Parathyroid adenoma (tissue), 2 donors: ENCODE results near the gene FAM227A.

Experiments used
- H2AFZ ChIP-seq: fragments of 300-600 bp; sonication (generic); one replicate; pipeline ENCODE4 v1.7.0; 2017; ENCODE audit warnings: antibody characterized with exemption, mild to moderate bottlenecking
- H3K27ac ChIP-seq: fragments of 300-600 bp; sonication (generic); one replicate; pipeline ENCODE4 v1.7.0; 2017
- H3K27me3 ChIP-seq: fragments of 300-600 bp; sonication (generic); one replicate; pipeline ENCODE4 v1.7.0; 2017; ENCODE audit warnings: low read length; ENCODE audit not compliant: control insufficient read depth, insufficient read depth
- H3K36me3 ChIP-seq: fragments of 300-600 bp; sonication (generic); one replicate; pipeline ENCODE4 v1.7.0; 2017; ENCODE audit warnings: low read length; ENCODE audit not compliant: control insufficient read depth, insufficient read depth
- H3K4me1 ChIP-seq: fragments of 300-600 bp; sonication (generic); one replicate; pipeline ENCODE4 v1.7.0; 2017; ENCODE audit warnings: control low read depth
- H3K4me2 ChIP-seq: fragments of 300-600 bp; sonication (generic); one replicate; pipeline ENCODE4 v1.7.0; 2017; ENCODE audit warnings: low read length
- H3K4me3 ChIP-seq: fragments of 300-600 bp; sonication (generic); one replicate; pipeline ENCODE4 v1.7.0; 2017; ENCODE audit warnings: low read depth, low read length
- H3K79me2 ChIP-seq: fragments of 300-600 bp; sonication (generic); one replicate; pipeline ENCODE4 v1.7.0; 2017; ENCODE audit warnings: control low read depth
- H3K9ac ChIP-seq: fragments of 300-600 bp; sonication (generic); one replicate; pipeline ENCODE4 v1.7.0; 2017; ENCODE audit warnings: mild to moderate bottlenecking
- H3K9me3 ChIP-seq: fragments of 300-600 bp; sonication (generic); one replicate; pipeline ENCODE4 v1.7.0; 2017; ENCODE audit warnings: low read length; ENCODE audit not compliant: control insufficient read depth
- TF ChIP-seq, protein P1 (sequence below): fragments of 300-600 bp; sonication (generic); IDR thresholded peaks from one replicate; pipeline ENCODE4 v1.7.0; 2017; ENCODE audit warnings: antibody characterized with exemption, mild to moderate bottlenecking
- donor health status: primary hyperparathyroidism.

FAM227A gene

DNA sequence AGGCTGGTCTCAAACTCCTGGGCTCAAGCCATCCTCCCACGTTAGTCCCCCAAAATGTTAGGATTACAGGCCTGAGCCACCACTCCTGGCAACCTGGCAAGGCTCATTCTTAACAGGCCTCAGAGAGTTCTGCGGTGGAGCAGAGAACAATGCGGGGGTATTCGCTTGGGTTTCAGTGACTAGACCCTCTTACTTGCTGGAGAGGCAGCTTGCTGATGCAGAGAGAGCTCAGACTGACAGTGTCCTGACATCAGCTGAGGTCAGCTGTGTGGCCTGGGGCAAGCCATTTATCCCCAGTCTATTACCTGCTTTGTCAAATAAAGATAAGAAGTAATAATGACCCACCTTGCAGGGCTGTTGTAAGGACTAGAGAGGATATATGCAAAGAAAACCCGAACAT is 46.0 kb downstream of the FAM227A start:
- no peak overlapping the region for H3K4me2 ChIP-seq
- no peaks in the 10 kb centered on the region for H3K9me3 ChIP-seq
- no peaks in the 10 kb centered on the region for H3K79me2 ChIP-seq
- no peak overlapping the region for H3K4me3 ChIP-seq
- no peak overlapping the region for H3K9ac ChIP-seq
- H3K27ac ChIP-seq = no peak overlapping the region
- H2AFZ ChIP-seq = no peak overlapping the region
- H3K36me3 ChIP-seq = no peaks in the 10 kb centered on the region
- H3K4me1 ChIP-seq = no peaks in the 10 kb centered on the region
- no peaks in the 10 kb centered on the region for H3K27me3 ChIP-seq
- TF ChIP-seq, protein P1, sequence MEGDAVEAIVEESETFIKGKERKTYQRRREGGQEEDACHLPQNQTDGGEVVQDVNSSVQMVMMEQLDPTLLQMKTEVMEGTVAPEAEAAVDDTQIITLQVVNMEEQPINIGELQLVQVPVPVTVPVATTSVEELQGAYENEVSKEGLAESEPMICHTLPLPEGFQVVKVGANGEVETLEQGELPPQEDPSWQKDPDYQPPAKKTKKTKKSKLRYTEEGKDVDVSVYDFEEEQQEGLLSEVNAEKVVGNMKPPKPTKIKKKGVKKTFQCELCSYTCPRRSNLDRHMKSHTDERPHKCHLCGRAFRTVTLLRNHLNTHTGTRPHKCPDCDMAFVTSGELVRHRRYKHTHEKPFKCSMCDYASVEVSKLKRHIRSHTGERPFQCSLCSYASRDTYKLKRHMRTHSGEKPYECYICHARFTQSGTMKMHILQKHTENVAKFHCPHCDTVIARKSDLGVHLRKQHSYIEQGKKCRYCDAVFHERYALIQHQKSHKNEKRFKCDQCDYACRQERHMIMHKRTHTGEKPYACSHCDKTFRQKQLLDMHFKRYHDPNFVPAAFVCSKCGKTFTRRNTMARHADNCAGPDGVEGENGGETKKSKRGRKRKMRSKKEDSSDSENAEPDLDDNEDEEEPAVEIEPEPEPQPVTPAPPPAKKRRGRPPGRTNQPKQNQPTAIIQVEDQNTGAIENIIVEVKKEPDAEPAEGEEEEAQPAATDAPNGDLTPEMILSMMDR = no peak

DNA sequence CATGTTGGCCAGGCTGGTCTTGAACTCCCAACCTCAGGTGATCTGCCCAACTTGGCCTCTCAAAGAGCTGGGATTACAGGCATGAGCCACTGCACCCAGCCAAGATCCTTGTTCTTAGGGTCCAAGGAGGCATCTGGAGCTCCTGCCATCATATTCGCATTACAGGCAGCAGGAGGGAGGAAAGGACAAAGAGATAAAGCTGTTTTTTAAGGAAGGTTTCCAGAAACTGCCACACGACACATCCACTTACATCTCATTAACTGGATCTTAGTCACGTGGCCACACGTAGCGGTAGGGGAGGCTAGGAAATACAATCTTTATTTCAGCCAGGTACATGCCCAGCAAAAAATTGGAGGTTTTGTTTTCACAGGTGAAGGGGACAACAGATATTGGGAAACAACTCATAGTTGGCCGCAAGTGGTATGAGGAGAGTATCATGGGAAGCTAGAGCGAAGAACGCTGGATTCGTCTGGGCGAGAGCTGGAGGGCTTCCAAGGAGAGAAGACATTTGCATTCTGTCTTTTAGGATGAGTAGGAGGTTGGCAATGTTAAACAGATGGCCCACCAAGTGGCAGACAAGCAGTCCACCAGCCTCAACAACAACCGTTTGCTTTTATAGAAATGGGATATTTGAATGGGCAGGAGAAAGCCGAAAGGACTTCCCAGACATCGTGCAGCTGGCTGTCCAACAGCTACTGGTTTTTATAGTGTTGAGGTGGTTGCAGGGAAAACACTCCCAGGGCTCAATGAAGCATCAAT is 47.0 kb downstream of the FAM227A start:
- H3K4me3 ChIP-seq = no peak overlapping the region
- H3K27ac ChIP-seq = no peak overlapping the region
- H2AFZ ChIP-seq = no peak overlapping the region
- TF ChIP-seq, protein P1 = no peak
- H3K9me3 ChIP-seq = no peaks in the 10 kb centered on the region
- H3K4me1 ChIP-seq = no peaks in the 10 kb centered on the region
- H3K79me2 ChIP-seq = no peaks in the 10 kb centered on the region
- no peak overlapping the region for H3K9ac ChIP-seq
- H3K4me2 ChIP-seq = no peak overlapping the region
- no peaks in the 10 kb centered on the region for H3K27me3 ChIP-seq
- no peaks in the 10 kb centered on the region for H3K36me3 ChIP-seq

GRCh38 chr22:38607680-38608079 is 48.5 kb downstream of the FAM227A start:
- Histone ChIP-seq H3K27me3 (no peaks in the 10 kb centered on the region), H3K4me2 (no peak overlapping the region), H3K27ac (no peak overlapping the region), H3K9me3 (no peaks in the 10 kb centered on the region), H3K4me1 (no peaks in the 10 kb centered on the region), H3K79me2 (no peaks in the 10 kb centered on the region), H2AFZ (no peak overlapping the region), H3K4me3 (no peak overlapping the region), H3K9ac (no peak overlapping the region), H3K36me3 (no peaks in the 10 kb centered on the region)
- TF ChIP-seq, protein P1 = no peak

- H3K4me2 ChIP-seq = no peak overlapping the region
- no peak overlapping the region for H3K4me3 ChIP-seq
- TF ChIP-seq, protein P1 = no peak
- no peaks in the 10 kb centered on the region for H3K36me3 ChIP-seq
- H3K9me3 ChIP-seq = no peaks in the 10 kb centered on the region
- H3K27ac ChIP-seq = no peak overlapping the region
- no peaks in the 10 kb centered on the region for H3K27me3 ChIP-seq
- no peaks in the 10 kb centered on the region for H3K4me1 ChIP-seq
- no peaks in the 10 kb centered on the region for H3K79me2 ChIP-seq
- H3K9ac ChIP-seq = no peak overlapping the region
- H2AFZ ChIP-seq = no peak overlapping the region
Observed at GRCh38 chr22:38602166-38602565, 54.0 kb downstream of the FAM227A start.

- TF ChIP-seq, protein P1 = no peak
- no peaks in the 10 kb centered on the region for H3K9me3 ChIP-seq
- no peak overlapping the region for H3K4me3 ChIP-seq
- no peaks in the 10 kb centered on the region for H3K36me3 ChIP-seq
- no peaks in the 10 kb centered on the region for H3K27me3 ChIP-seq
- H3K9ac ChIP-seq = no peak overlapping the region
- H3K27ac ChIP-seq = no peak overlapping the region
- H3K4me2 ChIP-seq = no peak overlapping the region
- no peak overlapping the region for H2AFZ ChIP-seq
- no peaks in the 10 kb centered on the region for H3K79me2 ChIP-seq
- no peaks in the 10 kb centered on the region for H3K4me1 ChIP-seq
Observed at GRCh38 chr22:38601221-38601764, 54.9 kb downstream of the FAM227A start.
